Skin epidermis (tissue), 12 donors: ENCODE results near the gene AASDH.

Experiments
- H3K27ac ChIP-seq, 21 experiments: fragments of 200-600 bp; sonication (generic) in 11 of 21; one replicate each; pipeline ENCODE4 v1.5.0; 2020; ENCODE audit warnings: mild to moderate bottlenecking in 3 of 21, inconsistent platforms in 2 of 21, moderate library complexity in 2 of 21
- H3K4me3 ChIP-seq, 7 experiments: fragments of 200-600 bp; sonication (generic) in 2 of 7; one replicate each; pipeline ENCODE4 v1.5.0; 2020; ENCODE audit warnings: inconsistent platforms in 2 of 7, mild to moderate bottlenecking in 2 of 7, moderate library complexity in 1 of 7

AASDH gene

DNA sequence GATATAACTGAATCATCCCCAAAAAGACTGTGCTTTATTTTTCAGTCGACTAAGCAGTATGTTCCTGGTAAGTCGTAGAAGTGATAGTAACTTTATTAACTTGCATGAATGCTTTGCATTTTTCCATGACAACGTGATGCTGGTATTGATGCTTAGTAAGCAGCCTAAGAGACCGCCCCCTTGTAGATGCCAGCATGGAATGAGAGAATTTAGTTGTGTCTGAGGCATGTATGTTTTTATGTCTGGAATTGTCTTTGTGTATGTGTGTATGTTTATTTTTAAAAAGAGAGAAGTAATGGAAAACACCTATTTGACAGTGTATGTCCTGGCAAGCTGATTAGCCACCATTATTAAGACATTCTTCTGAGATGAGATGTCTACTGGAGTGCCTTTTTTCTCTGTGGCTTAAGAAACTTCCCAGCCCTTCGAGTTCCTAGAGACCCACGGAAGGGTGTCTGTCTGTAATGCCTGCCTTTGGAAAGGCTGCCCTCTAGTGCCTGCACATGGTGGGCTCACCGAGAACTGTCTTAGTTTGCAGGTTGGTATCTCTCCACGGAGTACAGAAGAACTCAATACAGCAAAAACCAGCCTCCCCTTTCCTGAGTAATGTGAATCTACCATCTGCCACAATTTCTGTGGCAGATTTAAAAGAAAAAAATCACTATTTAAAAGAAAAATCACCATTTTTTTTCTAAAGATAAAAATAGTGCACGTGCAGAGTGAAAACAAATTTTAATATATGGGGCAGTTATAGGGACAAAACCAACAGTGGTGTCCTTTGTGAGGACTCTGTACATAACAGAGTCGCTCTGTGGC, 85.9 kb downstream of the AASDH start:
- Histone ChIP-seq H3K27ac (peak overlapping the region in 1 of 21 experiments; percentile 9), H3K4me3 (no peak overlapping the region)

DNA sequence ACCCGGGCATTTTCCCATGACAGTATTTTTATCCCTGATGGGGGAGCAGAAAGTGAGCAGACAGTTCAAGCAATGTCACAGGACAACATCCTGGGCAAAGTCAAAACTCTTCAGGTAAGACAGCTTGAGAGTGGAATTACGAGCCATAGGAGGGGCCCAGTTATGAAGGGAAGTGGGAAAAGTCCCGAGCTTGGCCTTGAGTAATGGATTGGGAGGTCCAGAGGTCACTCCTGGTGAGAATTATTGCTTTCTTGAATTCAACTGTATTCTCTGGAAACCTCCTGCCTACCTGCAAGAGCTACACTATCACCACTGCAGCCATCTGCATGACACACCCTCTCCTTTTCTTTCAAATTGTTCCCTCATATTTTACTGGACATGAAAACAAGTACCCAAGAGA, 89.1 kb downstream of the AASDH start:
- no peak overlapping the region for H3K27ac ChIP-seq
- no peak overlapping the region for H3K4me3 ChIP-seq

DNA sequence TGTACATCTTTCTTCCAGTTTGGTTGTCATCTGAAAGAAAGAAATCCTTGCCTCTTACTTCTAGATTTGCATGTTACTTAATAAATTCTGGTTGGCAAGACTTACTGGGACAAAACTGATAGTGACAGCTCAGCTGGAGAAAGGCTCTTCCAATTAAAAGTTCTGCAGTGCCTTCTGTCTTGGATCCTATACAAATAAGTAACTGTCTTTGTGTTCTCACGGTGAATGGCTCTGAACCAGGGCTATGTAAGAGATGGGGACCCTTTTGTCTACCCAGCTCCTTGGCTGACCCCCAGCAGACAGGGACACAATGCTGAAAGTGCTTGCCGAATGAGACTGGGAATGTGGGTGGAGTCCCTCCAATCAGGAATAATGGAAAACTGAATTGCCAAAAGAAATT, 89.5 kb downstream of the AASDH start:
- H3K4me3 ChIP-seq: no peak overlapping the region
- H3K27ac ChIP-seq: no peak overlapping the region

DNA sequence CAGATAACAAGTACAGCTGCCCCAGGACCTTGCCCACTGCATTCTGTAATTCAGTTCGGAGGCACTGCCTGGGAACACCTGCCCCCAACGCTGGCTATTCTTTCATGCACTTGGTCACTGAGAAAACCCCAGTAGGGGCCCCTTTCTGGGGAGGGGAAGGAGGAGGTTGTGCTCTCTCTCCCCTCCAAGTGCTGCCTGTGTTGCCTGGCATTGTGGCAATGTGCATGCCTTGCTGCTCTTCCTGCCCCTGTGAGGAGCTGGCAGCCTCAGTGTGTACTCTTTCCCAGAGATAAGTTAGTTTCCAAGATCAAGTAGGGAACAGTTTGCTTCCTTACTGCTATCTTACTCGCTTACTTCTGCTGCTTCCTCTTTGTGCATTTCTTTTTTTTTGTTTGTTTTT, 90.8 kb downstream of the AASDH start:
- H3K27ac ChIP-seq: no peak overlapping the region
- no peak overlapping the region for H3K4me3 ChIP-seq

DNA sequence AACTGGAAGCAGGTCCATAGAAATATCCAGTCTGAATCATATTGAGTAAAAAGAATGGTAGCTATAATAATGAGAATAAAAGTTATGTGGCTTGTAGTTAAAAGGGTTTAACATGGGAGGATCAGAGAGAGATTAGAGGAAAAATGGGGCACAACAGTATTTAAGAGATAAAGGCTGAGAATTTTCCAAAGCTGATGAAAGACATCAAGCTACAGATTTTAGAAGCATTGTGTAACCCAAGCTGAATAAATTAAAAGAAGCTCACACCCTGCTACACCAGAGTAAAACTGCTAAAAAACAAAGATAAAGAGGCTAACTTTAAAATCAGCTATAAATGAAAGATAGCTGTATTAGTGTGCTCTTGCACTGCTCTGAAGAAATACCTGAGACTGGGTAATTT, 94.2 kb downstream of the AASDH start:
- Histone ChIP-seq H3K27ac (no peak overlapping the region), H3K4me3 (no peak overlapping the region)

DNA sequence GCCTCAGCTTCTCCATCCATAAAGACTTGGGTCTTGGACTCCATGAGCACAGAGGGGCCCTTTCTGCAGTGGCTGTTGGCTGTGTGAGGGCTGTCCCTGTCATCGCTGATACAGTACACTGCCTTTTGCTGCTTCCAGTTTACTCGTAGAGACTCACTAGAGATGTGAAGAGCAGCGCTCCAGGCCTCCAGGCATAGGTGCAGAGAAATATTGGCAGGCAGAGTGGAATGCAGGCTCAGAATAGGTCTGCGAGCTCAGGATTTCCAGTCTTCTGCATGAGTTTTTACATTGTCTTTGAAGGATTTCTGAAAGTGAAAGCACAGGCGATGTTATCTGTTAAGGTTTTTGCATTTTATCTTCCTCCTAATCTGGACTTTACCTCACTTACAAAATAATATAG, 97.4 kb downstream of the AASDH start:
- no peak overlapping the region for H3K27ac ChIP-seq
- peak overlapping the region in 1 of 7 experiments; percentile 5 for H3K4me3 ChIP-seq

DNA sequence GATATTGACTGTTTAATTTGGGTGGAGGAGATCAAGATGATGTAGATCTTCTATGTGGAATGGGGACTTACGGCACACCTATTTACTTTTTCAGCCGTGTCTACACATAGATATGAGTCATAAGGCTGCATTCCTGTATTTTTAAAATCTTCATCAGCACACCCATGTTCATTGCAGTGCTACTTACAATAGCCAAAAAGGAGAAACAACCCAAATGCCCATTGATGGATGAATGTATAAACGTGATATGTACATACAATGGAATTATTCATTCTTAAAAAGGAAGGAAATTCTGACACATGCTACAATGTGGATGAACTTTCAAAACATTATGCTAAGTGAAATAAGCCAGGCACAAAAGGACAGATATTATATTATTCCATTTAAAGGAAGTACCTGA, 98.6 kb downstream of the AASDH start:
- Histone ChIP-seq H3K27ac (no peak overlapping the region), H3K4me3 (no peak overlapping the region)
